Transverse colon (tissue), 3 donors: Measurements from ENCODE around the gene PON1.

Source experiments
- EP300 ChIP-seq: sonication (generic); formaldehyde crosslinking; IDR thresholded peaks from one replicate; pipeline ENCODE4 v1.6.1; 2017; ENCODE audit warnings: antibody characterized with exemption, low read depth
- TF ChIP-seq, protein P1 (sequence below), 5 experiments: fragments of 200-600 bp in 3 of 5; fragments of 450-650 bp in 2 of 5; sonication (generic) in 3 of 5; IDR thresholded peaks; 1 replicate in 2 of 5; 2 replicates in 3 of 5; pipeline ENCODE4 v1.5.1; 2016 to 2017; ENCODE audit warnings: antibody characterized with exemption in 5 of 5, inconsistent platforms in 3 of 5, mild to moderate bottlenecking in 2 of 5, moderate library complexity in 1 of 5

DNA sequence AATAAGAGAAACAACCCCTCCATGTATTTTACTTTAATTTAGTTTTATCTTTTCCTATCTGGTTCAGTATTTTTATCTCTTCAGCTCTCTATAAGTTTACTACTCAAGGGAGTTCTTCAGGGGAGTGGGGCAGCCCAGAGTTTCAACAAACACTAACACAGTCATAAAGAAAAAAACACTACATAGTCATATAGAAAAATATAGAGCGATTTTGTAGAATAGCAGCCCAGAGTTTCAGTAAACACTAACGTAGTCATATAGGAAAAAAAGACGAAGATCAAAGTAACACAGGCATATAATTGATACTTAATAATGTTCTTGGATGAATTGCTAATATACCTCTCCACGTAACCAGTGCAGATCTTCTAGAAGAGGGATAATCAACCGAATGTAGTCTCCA is 54.7 kb downstream of the PON1 start:
- TF ChIP-seq, protein P1, sequence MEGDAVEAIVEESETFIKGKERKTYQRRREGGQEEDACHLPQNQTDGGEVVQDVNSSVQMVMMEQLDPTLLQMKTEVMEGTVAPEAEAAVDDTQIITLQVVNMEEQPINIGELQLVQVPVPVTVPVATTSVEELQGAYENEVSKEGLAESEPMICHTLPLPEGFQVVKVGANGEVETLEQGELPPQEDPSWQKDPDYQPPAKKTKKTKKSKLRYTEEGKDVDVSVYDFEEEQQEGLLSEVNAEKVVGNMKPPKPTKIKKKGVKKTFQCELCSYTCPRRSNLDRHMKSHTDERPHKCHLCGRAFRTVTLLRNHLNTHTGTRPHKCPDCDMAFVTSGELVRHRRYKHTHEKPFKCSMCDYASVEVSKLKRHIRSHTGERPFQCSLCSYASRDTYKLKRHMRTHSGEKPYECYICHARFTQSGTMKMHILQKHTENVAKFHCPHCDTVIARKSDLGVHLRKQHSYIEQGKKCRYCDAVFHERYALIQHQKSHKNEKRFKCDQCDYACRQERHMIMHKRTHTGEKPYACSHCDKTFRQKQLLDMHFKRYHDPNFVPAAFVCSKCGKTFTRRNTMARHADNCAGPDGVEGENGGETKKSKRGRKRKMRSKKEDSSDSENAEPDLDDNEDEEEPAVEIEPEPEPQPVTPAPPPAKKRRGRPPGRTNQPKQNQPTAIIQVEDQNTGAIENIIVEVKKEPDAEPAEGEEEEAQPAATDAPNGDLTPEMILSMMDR (IDR thresholded peaks at IDR 0.05): no peak
- TF ChIP-seq EP300: no peak
